Hepatocyte (in vitro differentiated cells): ENCODE results near the gene SPSB2.

Experiments
- CTCF ChIP-seq: fragments of 200-600 bp; sonication (generic); IDR thresholded peaks from 2 replicates; pipeline ENCODE4 v1.5.1; 2016; ENCODE audit warnings: antibody characterized with exemption, mild to moderate bottlenecking; ENCODE audit not compliant: poor library complexity
- EZH2phosphoT487 ChIP-seq: fragments of 200-600 bp; sonication (generic); IDR thresholded peaks from one replicate; pipeline ENCODE4 v1.6.1; 2018; ENCODE audit warnings: antibody characterized with exemption, mild to moderate bottlenecking, low read depth, moderate library complexity; ENCODE audit not compliant: unreplicated experiment, severe bottlenecking

GRCh38 chr12:6899427-6899826 is 26.3 kb upstream of the SPSB2 start:
- TF ChIP-seq CTCF (no peak), EZH2phosphoT487 (no peak)
